ENCODE measurements around the gene CEP72.
A peak's percentile ranks its signal among the peaks of the same experiment; 100 is the strongest.

The CEP72 gene

GRCh38 chr5:611731-612486 is at the start of gene CEP72:
CEP72 (plus strand) TSS chr5:612340; CDS start chr5:612362, 22 bp downstream.
- H3K4me3 ChIP-seq (ENCODE audit: control insufficient read depth, low read depth, low read length), result peak within 1 kb of the TSS; percentile 67
- DNase-seq (ENCODE audit: low read depth), result peak; percentile 16
- TF ChIP-seq CTCF (IDR thresholded peaks at IDR 0.05; ENCODE audit: control insufficient read depth, insufficient read depth, low read depth, low read length, missing control alignments), result no peak

GRCh38 chr5:565782-566440 is 46.2 kb upstream of the CEP72 start:
- no peak for TF ChIP-seq CTCF (IDR thresholded peaks at IDR 0.05; ENCODE audit: control insufficient read depth, insufficient read depth, low read depth, low read length, missing control alignments)
- no peak overlapping the region for H3K4me3 ChIP-seq (ENCODE audit: control insufficient read depth, low read depth, low read length)
- no peak for DNase-seq (ENCODE audit: low read depth)

GRCh38 chr5:566636-567309 is 45.4 kb upstream of the CEP72 start:
- no peak overlapping the region for H3K4me3 ChIP-seq (ENCODE audit: control insufficient read depth, low read depth, low read length)
- no peak for TF ChIP-seq CTCF (IDR thresholded peaks at IDR 0.05; ENCODE audit: control insufficient read depth, insufficient read depth, low read depth, low read length, missing control alignments)
- DNase-seq (ENCODE audit: low read depth), result no peak

- no peak for TF ChIP-seq CTCF (IDR thresholded peaks at IDR 0.05; ENCODE audit: control insufficient read depth, insufficient read depth, low read depth, low read length, missing control alignments)
- no peak for DNase-seq (ENCODE audit: low read depth)
- no peak overlapping the region for H3K4me3 ChIP-seq (ENCODE audit: control insufficient read depth, low read depth, low read length)
Observed at GRCh38 chr5:567664-568060, 44.5 kb upstream of the CEP72 start.

GRCh38 chr5:568061-568781 is 43.9 kb upstream of the CEP72 start:
- TF ChIP-seq CTCF (IDR thresholded peaks at IDR 0.05; ENCODE audit: control insufficient read depth, insufficient read depth, low read depth, low read length, missing control alignments), result no peak
- no peak for DNase-seq (ENCODE audit: low read depth)
- no peak overlapping the region for H3K4me3 ChIP-seq (ENCODE audit: control insufficient read depth, low read depth, low read length)

- H3K4me3 ChIP-seq (ENCODE audit: control insufficient read depth, low read depth, low read length), result no peak overlapping the region
- TF ChIP-seq CTCF (IDR thresholded peaks at IDR 0.05; ENCODE audit: control insufficient read depth, insufficient read depth, low read depth, low read length, missing control alignments), result no peak
- DNase-seq (ENCODE audit: low read depth), result no peak
Observed at GRCh38 chr5:568809-569208, 43.3 kb upstream of the CEP72 start.
